Measurements from ENCODE around the gene MYH7. TPM values are rescaled to one million over a fixed set of nuclear protein-coding genes. Genes with fewer than 3 reads are reported as not detected.

The MYH7 gene
- total RNA-seq (not detected), polyA plus RNA-seq (not detected), total RNA-seq (0 to 0.09 (median 0) reads per million in 6 experiments)

DNA sequence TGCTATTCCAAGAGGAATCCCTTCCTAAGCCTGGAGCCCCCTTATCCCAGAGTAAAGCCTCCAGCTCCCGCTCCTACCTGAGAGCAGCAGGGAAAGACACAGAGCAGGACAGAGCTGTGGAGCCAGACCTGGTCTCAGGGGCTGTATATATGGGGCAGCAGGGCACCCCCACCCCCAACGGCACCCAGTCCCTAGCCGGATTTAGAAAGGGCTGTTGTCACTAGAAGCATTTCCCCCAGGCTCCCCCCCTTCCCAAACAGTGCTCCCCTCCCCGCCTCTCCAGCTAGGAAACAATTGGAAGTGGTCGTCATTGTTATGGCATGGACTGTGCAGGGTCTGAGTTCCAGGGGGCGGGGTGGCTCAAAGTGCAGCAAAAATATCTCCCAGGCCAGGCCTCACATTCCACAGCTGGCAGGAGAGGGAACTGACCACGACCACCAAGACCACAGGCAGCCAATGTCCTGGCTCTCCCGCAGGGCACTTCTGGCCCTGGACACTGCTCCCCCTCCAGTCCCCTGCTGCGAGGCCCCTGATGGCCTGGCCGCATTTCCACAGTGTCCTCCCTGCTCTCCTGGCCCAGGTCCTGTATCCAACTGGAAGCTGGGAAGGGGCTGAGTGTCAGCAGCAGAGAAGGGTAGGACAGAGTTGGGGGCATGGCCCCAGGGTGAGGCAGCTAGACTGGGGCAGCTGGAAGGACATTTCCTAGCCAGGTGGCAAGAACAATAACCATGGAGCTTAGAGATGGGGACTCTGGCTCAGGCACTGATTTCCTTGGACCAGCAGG is at the start of gene MYH7:
Gene MYH7, minus strand, starts transcription at position 118 of the 784 bp plus-strand sequence. CDS start 1,928 bp downstream, outside the sequence.
- no peak within 1 kb of the TSS for H3K4me3 Mint-ChIP-seq
- H3K27ac Mint-ChIP-seq: no peak within 1 kb of the TSS
- POLR2A ChIA-PET: interaction anchor here (0.6 kb wide), 1 partner anchor 912 kb away, joined by 3 read pairs; no protein-coding TSS in a partner anchor
- H3K9me3 Mint-ChIP-seq: peaks cover 0 to 2% (median 0%) of the 10 kb centered on the region in 9 donors
- H3K27me3 Mint-ChIP-seq: peaks cover 2 to 19% (median 13%) of the 10 kb centered on the region in 5 donors
- no peaks in the 10 kb centered on the region for H3K36me3 Mint-ChIP-seq
- ATAC-seq: no peak
- peaks cover 0 to 2% (median 0%) of the 10 kb centered on the region in 4 donors for H3K4me1 Mint-ChIP-seq
- DNase-seq: no peak

DNA sequence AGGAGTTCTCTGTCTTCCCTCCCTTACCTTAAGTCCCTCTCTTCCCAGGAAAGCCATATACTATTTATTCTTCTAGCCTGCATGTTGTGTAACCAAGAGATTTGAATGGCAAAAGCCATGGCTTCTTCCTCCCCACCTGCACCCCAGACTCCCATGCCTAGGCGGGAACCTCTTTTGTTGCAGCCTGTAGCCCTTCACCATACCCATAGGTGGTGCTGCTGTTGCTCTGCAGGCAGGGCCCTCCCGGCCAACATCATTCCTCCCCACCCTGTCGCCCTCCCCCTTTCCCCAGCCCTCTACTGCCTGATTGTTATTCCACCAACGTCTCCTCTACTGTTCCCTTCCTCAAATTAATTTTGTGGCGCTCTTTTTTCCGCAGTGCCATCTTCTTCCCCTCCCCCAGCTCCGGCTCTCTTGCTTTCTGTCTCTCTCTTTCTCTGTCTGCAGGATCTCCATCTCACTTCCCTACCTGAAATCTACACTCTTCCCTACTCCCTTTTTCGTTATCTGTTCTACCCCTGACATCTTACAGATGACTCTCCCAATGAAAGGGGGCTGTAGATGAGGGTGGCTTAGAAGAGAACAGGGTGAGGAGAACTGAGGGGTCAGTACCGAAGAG is 47.9 kb upstream of the MYH7 start:
- POLR2A ChIA-PET: no interaction called here
- Mint-ChIP-seq H3K27me3 (no peaks in the 10 kb centered on the region), H3K9me3 (no peaks in the 10 kb centered on the region), H3K27ac (no peak overlapping the region), H3K36me3 (peaks cover 2 to 68% (median 7%) of the 10 kb centered on the region in 3 donors), H3K4me1 (peaks cover 1 to 8% (median 5%) of the 10 kb centered on the region in 4 donors), H3K4me3 (no peak overlapping the region)
- ATAC-seq (peak in 1 of 2 donors; percentile 32), DNase-seq (no peak)

DNA sequence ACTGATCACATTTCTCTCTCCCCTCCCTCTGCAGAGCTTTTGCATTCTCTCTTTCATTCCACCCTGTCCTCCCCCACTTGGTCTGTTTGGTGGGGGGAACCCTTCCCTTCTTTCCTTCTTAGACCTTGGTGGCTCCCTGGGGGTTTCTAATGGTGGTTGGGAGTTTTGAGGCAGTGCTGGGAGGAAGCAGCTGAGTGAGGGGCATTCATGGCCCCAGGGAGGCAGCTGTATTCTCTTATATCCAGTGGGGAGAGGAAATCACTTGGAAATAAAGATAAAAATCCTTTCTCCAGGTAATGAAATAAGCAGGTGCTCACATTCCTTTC is 47.3 kb upstream of the MYH7 start:
- no peaks in the 10 kb centered on the region for H3K27me3 Mint-ChIP-seq
- no peak for ATAC-seq
- peaks cover 4 to 68% (median 10%) of the 10 kb centered on the region in 3 donors for H3K36me3 Mint-ChIP-seq
- no peak for DNase-seq
- peaks cover 6 to 14% (median 8%) of the 10 kb centered on the region in 4 donors for H3K4me1 Mint-ChIP-seq
- POLR2A ChIA-PET: no interaction called here
- no peak overlapping the region for H3K27ac Mint-ChIP-seq
- no peaks in the 10 kb centered on the region for H3K9me3 Mint-ChIP-seq
- H3K4me3 Mint-ChIP-seq: no peak overlapping the region

DNA sequence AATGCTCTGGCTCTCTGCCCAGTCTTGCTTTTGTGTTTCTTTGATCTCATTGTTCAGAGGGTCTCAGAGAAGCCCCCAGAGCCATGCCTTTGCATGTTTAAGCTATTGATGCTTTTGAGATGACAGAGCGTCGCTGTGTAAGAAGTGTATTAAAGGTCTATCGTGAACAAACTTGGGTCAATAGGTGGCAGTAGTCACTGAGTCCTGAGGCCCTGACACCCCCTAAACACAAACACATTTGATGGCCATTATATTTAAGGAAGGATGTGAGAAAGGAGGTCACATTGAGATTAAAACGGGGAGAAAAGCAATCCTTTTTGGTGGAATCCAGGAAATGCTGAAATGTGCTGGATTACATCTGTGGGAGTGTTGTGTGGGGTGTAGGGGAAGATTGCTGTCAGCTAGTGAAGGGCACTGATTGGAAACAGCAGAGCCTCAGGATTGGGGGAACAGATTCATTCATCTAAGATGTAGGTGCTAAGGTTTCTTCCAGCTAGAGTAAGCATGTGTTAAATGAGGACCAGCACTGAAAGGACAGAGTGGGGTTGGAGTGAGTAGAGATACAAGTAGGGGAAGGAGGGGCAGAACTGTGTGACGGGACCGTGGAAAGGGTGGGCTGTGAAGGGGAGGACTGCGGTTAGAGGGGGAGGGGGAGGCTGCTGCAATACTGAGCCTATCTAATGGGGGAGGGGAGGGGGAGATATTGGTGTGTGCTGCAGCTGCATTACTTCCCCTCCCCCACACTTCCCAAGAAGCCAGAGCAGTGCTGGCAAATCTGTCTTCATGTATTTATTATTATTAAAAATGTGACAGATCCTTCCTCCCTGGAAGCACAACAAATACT is 46.7 kb upstream of the MYH7 start:
- H3K36me3 Mint-ChIP-seq: peaks cover 5 to 71% (median 15%) of the 10 kb centered on the region in 3 donors
- ATAC-seq: no peak
- H3K27me3 Mint-ChIP-seq: no peaks in the 10 kb centered on the region
- H3K9me3 Mint-ChIP-seq: no peaks in the 10 kb centered on the region
- H3K4me3 Mint-ChIP-seq: no peak overlapping the region
- DNase-seq: no peak
- peaks cover 7 to 20% (median 12%) of the 10 kb centered on the region in 4 donors for H3K4me1 Mint-ChIP-seq
- POLR2A ChIA-PET: no interaction called here
- H3K27ac Mint-ChIP-seq: peak overlapping the region in 1 of 10 donors; percentile 34

DNA sequence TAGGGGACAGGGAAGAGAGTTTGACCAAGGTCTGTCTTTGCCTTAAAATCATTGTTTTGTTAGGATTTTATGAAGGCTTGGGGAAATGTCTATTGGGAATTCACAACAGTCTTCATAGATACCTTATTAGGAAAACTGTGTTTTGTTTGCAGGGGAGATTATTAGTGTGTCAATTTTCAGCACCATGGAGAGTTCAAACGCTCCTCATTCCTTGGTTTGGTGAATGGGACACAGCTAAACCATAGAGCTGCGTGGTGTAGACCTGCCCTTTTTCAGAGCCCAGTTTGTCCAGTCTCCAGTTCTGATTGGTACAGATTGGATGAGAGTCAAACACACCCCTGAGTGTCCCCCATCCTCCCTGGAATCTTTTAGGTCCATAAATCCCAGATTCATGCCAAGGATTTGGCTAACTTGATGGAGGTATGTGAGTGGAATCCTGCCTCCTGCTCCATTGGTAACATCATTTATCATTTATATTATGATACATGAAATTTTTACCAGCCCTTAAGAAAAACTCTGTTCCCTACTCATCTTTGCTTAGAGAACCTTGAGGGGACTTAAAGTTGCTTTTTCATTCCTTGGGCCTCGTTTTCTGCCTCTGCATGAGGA is 46.0 kb upstream of the MYH7 start:
- Mint-ChIP-seq H3K9me3 (no peaks in the 10 kb centered on the region), H3K36me3 (peaks cover 10 to 73% (median 18%) of the 10 kb centered on the region in 3 donors), H3K27ac (no peak overlapping the region), H3K27me3 (no peaks in the 10 kb centered on the region), H3K4me1 (peaks cover 7 to 24% (median 14%) of the 10 kb centered on the region in 4 donors), H3K4me3 (no peak overlapping the region)
- no peak for DNase-seq
- POLR2A ChIA-PET: no interaction called here
- no peak for ATAC-seq

DNA sequence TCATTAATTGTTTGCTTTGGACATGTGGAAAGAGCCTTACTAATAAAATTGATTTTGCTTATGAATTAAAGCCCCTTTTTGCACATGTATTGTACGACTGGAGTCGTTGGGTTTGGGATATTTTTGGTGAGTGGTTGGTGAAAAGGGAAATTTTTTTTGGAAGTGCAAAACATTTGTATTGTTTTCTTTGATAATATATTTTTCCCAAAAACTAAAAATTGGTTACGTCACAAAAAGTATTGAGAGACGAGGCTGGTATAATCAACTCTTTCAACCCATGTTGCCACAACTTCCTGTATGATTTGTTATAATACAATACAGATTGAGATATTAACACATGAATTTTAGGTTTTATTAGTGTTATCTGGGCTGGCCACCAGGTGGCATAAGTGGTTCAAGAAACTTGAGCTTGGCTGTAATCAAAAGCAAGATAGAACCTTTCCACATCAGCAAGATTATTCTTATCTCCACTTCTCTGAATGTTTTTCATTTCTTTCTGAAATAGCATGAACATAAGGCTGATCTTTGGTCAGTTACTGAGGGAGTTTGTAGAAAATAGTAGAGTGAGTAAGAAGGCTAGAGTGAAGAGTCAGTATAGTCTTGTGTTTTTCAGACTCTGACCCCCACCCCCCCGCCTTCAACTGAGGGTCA is 42.8 kb upstream of the MYH7 start:
- H3K9me3 Mint-ChIP-seq: no peaks in the 10 kb centered on the region

DNA sequence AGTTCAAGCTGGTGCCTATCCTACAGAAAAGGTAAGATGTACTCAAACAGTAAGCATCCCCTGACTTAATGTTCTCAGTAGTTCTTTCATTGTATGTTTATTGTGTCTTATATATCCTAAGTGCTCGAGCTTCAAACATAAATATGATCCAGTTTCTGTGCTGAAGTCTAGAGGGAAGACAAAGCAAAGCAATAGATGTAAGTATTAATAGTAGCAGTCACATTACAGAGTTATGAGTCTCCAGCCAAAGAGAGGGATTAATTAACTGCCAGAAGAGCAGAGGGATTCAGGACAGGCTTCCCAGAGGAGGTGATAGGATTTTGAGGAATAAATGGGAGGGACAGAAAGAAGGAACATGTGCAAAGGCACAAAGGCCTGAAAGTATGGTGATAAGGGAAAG is 35.5 kb upstream of the MYH7 start:
- DNase-seq (no peak), ATAC-seq (no peak)
- H3K4me3 Mint-ChIP-seq: peak overlapping the region in 4 of 10 donors; percentile 44 to 85 (median 64)
- H3K27me3 Mint-ChIP-seq: no peaks in the 10 kb centered on the region
- no peaks in the 10 kb centered on the region for H3K9me3 Mint-ChIP-seq
- POLR2A ChIA-PET: interaction anchor here (1.0 kb wide), 2 partner anchors 150 to 168 kb away, joined by 3 read pairs; partner anchors contain the start of genes PABPN1 and PPP1R3E
- peaks cover 2 to 13% (median 8%) of the 10 kb centered on the region in 4 donors for H3K4me1 Mint-ChIP-seq
- H3K36me3 Mint-ChIP-seq: peaks cover 5 to 54% (median 12%) of the 10 kb centered on the region in 3 donors
- peak overlapping the region in 5 of 10 donors; percentile 16 to 80 (median 50) for H3K27ac Mint-ChIP-seq

More for the DNA sequence above, 42.8 kb upstream of the MYH7 start:
- Mint-ChIP-seq H3K36me3 (peaks cover 15 to 87% (median 23%) of the 10 kb centered on the region in 3 donors), H3K27ac (peak overlapping the region in 6 of 10 donors; percentile 1 to 83 (median 46)), H3K4me3 (no peak overlapping the region), H3K4me1 (peaks cover 7 to 24% (median 13%) of the 10 kb centered on the region in 4 donors), H3K27me3 (no peaks in the 10 kb centered on the region)
- DNase-seq (peak; percentile 38 to 80 (median 66)), ATAC-seq (peak; percentile 76 to 78)
- POLR2A ChIA-PET: interaction anchor here (0.6 to 1.8 kb wide), 2 partner anchors 9 to 79 kb away, joined by 3 to 10 read pairs; partner anchors contain the start of gene NGDN

DNA sequence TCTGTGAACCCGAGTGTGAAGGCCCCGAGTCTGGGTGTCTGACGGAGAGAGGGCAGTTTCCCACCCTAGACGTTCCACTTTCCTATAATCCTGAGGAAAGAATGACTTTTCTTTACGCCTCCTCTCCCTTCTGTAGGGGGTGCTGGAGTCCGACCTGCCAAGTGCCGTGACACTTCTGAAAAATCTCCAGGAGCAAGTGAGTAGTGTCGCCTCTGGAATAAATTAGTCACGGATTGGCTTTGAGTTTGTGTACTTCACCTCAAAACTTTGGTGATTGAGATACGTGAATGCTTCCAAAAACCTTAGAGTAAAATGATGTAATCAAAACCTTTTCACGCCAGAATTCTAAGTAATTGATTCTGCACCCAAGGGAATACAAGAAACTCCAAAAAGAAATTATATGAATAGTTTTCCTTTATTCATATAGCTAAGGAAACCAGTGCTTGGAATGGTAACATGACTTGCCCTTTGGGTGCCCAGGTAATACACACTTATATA is 34.5 kb upstream of the MYH7 start:
- no peaks in the 10 kb centered on the region for H3K27me3 Mint-ChIP-seq
- H3K9me3 Mint-ChIP-seq: no peaks in the 10 kb centered on the region
- peak overlapping the region in 1 of 10 donors; percentile 44 for H3K4me3 Mint-ChIP-seq
- peaks cover 5 to 44% (median 6%) of the 10 kb centered on the region in 3 donors for H3K36me3 Mint-ChIP-seq
- ATAC-seq (peak; percentile 6 to 9), DNase-seq (no peak)
- POLR2A ChIA-PET: interaction anchor here (1.0 to 2.7 kb wide), 7 partner anchors 8 to 587 kb away, joined by 3 to 14 read pairs (median 3); partner anchors contain the start of genes AP1G2, PABPN1, PPP1R3E and ZFHX2
- no peak overlapping the region for H3K27ac Mint-ChIP-seq
- peaks cover 2 to 13% (median 8%) of the 10 kb centered on the region in 4 donors for H3K4me1 Mint-ChIP-seq

DNA sequence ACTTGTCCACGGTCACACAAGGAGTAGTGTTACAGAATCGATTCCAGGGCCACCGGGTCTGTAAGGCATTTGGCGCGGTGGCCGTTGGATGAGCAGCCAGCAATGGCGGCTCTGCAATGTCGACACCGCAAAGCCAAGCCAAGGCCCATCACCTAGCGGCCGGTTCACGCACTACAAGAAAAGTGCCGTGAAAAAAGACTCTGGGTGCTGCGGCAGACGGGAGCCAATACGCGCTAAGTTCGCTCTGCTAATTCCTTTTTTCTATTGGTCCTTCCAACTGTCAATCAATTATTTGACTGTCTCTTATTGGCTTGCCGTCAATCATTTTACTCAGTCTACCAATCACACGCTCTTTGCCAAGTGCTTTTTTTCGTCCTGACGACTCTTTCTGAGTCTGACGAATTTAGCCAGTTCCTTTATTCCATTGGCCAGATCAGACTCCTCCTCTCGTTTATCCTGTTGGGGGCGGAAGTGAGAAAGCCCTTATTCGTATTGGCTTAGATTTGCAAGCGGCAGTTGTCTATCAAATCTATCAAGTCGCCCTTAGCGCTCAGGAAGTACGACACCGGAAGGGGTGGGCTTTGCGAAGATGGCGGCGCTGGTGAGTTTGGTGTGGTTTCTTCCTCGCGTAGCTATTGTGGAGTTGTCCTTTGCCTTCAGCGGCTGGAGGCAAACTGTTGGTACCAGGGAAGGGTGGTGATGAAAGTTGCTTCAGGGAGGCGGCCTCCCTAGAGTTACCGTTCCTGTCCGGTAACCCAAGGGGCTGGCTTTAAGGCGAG is 33.9 kb upstream of the MYH7 start, which contains the start of gene NGDN:
Gene NGDN, plus strand, starts transcription at position 577 of the 779 bp plus-strand sequence. Its CDS starts 13 bp downstream, at position 590.
- POLR2A ChIA-PET: interaction anchor here (1.1 to 2.7 kb wide), 5 partner anchors 9 to 588 kb away, joined by 3 to 14 read pairs (median 4); partner anchors contain the start of genes AP1G2, PABPN1 and ZFHX2
- DNase-seq (peak; percentile 74 to 97 (median 94)), ATAC-seq (peak; percentile 91 to 92)
- Mint-ChIP-seq H3K4me1 (peaks cover 2 to 13% (median 8%) of the 10 kb centered on the region in 4 donors), H3K36me3 (peaks cover 2 to 37% (median 4%) of the 10 kb centered on the region in 3 donors), H3K9me3 (no peaks in the 10 kb centered on the region), H3K27me3 (no peaks in the 10 kb centered on the region), H3K4me3 (peak within 1 kb of the TSS in 2 of 10 donors; percentile 44 to 66), H3K27ac (peak within 1 kb of the TSS in 3 of 10 donors; percentile 21 to 80 (median 60))

DNA sequence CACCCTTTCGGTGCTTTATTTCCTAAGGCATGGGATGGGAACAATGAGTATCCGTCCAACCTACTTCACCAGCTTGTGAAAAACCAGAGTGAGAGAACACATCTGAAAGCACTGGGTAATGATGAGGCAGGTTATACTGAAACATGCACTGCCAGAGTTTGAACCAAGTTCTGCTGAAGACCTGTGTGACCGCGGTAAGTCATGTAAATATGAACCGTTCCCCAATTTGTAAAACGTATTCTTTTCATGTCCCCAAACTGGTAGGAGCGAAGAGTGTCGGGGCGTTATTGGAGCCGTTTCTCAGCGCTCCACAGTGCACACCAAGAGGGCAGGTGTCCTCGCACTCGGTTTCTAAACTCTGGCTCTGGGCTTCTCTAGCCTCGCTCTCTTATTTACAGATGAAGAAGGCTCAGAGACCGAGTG is 33.3 kb upstream of the MYH7 start:
- H3K4me3 Mint-ChIP-seq: no peak overlapping the region
- POLR2A ChIA-PET: interaction anchor here (1.0 to 2.7 kb wide), 4 partner anchors 9 to 588 kb away, joined by 3 to 14 read pairs (median 7); partner anchors contain the start of genes AP1G2 and PABPN1

More for the DNA sequence above, 33.3 kb upstream of the MYH7 start:
- Mint-ChIP-seq H3K36me3 (peaks cover 0 to 31% (median 4%) of the 10 kb centered on the region in 3 donors), H3K4me1 (peaks cover 2 to 13% (median 8%) of the 10 kb centered on the region in 4 donors), H3K27ac (no peak overlapping the region), H3K27me3 (no peaks in the 10 kb centered on the region), H3K9me3 (no peaks in the 10 kb centered on the region)
- no peak for DNase-seq
- ATAC-seq: peak in 1 of 2 donors; percentile 1

Data from naive thymus-derived CD8-positive, alpha-beta T cell (primary cell).